Fibroblast of lung (primary cell): ENCODE measurements around the gene TARBP1. TPM values are rescaled to one million over a fixed set of nuclear protein-coding genes. Genes with fewer than 3 reads are reported as not detected.

Experiments
- DNase-seq, 2 donors: peaks; one replicate each; pipeline versions ENCODE4 v3.0.0 to v3.0.0-alpha.2; 2010; ENCODE audit warnings: low read depth in 2 of 2
- H2AFZ ChIP-seq: 2 replicates; pipeline ENCODE4 v1.5.1; 2012; ENCODE audit warnings: low read length, control low read depth, inconsistent platforms
- H3K27ac ChIP-seq: 2 replicates; pipeline ENCODE4 v1.5.1; 2011; ENCODE audit warnings: low read length, control low read depth; ENCODE audit not compliant: insufficient read depth
- H3K27me3 ChIP-seq: 2 replicates; pipeline ENCODE4 v1.5.1; 2011; ENCODE audit warnings: mild to moderate bottlenecking, low read length; ENCODE audit not compliant: control insufficient read depth, insufficient read depth
- H3K36me3 ChIP-seq: 2 replicates; pipeline ENCODE4 v1.5.1; 2011; ENCODE audit warnings: low read length; ENCODE audit not compliant: control insufficient read depth, insufficient read depth
- H3K4me1 ChIP-seq: 2 replicates; pipeline ENCODE4 v1.5.1; 2011; ENCODE audit warnings: low read length; ENCODE audit not compliant: control insufficient read depth, insufficient read depth; ENCODE audit errors: extremely low read depth
- H3K4me2 ChIP-seq: 2 replicates; pipeline ENCODE4 v1.5.1; 2011; ENCODE audit warnings: low read length, control low read depth; ENCODE audit not compliant: insufficient read depth; ENCODE audit errors: extremely low read depth
- H3K4me3 ChIP-seq, 4 experiments: fragments of 200-600 bp in 1 of 4; sonication (generic) in 1 of 4; replicated peaks in 1 of 4; 2 replicates each; pipeline ENCODE4 v1.5.1; 2011 to 2016; ENCODE audit warnings: low read length in 4 of 4, low read depth in 3 of 4, mild to moderate bottlenecking in 3 of 4, control low read depth in 2 of 4, inconsistent platforms in 1 of 4, mixed read lengths in 1 of 4; ENCODE audit not compliant: insufficient read depth in 1 of 4; ENCODE audit errors: control extremely low read depth in 1 of 4
- H3K79me2 ChIP-seq: 2 replicates; pipeline ENCODE4 v1.5.1; 2012; ENCODE audit warnings: mild to moderate bottlenecking, low read length, inconsistent platforms; ENCODE audit not compliant: control insufficient read depth, insufficient read depth
- H3K9ac ChIP-seq: 2 replicates; pipeline ENCODE4 v1.5.1; 2011; ENCODE audit warnings: mild to moderate bottlenecking, low read length, control low read depth; ENCODE audit not compliant: insufficient read depth
- H3K9me3 ChIP-seq: 2 replicates; pipeline ENCODE4 v1.5.1; 2012; ENCODE audit warnings: low read depth, low read length; ENCODE audit not compliant: control insufficient read depth, insufficient read depth
- H4K20me1 ChIP-seq: 2 replicates; pipeline ENCODE4 v1.5.1; 2011; ENCODE audit warnings: low read length; ENCODE audit not compliant: control insufficient read depth, insufficient read depth; ENCODE audit errors: extremely low read depth
- CTCF ChIP-seq, 2 donors: IDR thresholded peaks in 1 of 2; conservative IDR thresholded peaks in 1 of 2; 1 replicate in 1 of 2; 2 replicates in 1 of 2; pipeline ENCODE4 v1.5.1; 2011 to 2012; ENCODE audit warnings: low read length in 2 of 2, control low read depth in 1 of 2, inconsistent platforms in 1 of 2, low read depth in 1 of 2, mild to moderate bottlenecking in 1 of 2
- EZH2 ChIP-seq: IDR thresholded peaks from 2 replicates; pipeline ENCODE4 v1.5.1; 2012; ENCODE audit warnings: low read length, control low read depth, mild to moderate bottlenecking; ENCODE audit errors: missing control alignments
- polyA plus RNA-seq, 2 donors: library from polyadenylated mRNA; depleted of rRNA in 1 of 2; stranded (reverse) in 1 of 2; unstranded in 1 of 2; fragments of >200 nt; gene quantifications; 2 replicates each; pipeline ENCODE4 v1.2.1, GENCODE V29; 2011 to 2012; ENCODE audit warnings: missing spikeins in 1 of 2
- total RNA-seq: library from RNA; depleted of rRNA; stranded (reverse); fragments of >200 nt; gene quantifications from 2 replicates; pipeline ENCODE4 v1.2.1, GENCODE V29; 2014

TARBP1 gene
- total and polyA plus RNA-seq, 2 donors (not counting 1 experiment from before 2014, with no cell fraction given): 11.6 to 20.6 TPM

DNA sequence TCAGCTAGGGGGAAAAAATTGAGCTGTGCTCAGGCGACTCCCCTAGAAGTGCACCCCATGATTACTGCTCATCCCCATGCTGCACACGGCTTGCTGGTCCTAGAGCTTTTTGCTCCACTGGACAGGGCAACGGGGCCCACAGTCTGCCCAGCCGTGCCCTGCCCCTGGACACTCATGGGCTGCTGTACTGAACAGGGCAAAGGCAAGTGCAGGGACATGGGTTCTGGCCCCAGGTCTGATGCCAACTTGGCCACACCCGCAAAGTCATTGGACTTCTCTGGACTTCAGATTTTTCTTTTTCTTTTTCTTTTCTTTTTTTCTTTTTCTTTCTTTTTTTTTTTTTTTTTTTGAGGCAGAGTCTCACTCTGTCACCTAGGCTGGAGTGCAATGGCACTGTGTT lies 42.9 kb upstream of the TARBP1 start:
- H3K27me3 ChIP-seq: no peaks in the 10 kb centered on the region
- no peak overlapping the region for H3K4me2 ChIP-seq
- H3K27ac ChIP-seq: no peak overlapping the region
- H3K79me2 ChIP-seq: no peaks in the 10 kb centered on the region
- TF ChIP-seq EZH2 (no peak), CTCF (conservative IDR thresholded peaks at IDR 0.05 in 1 of 2, IDR thresholded peaks at IDR 0.05 in 1 of 2; ENCODE audit: low read depth in 1 of 2, low read length in 2 of 2) (no peak)
- H3K36me3 ChIP-seq: no peaks in the 10 kb centered on the region
- peaks cover 6% of the 10 kb centered on the region for H3K4me1 ChIP-seq
- H4K20me1 ChIP-seq: no peaks in the 10 kb centered on the region
- no peak overlapping the region for H2AFZ ChIP-seq
- no peak overlapping the region for H3K9ac ChIP-seq
- H3K9me3 ChIP-seq: no peaks in the 10 kb centered on the region
- no peak overlapping the region for H3K4me3 ChIP-seq
- no peak for DNase-seq

GRCh38 chr1:234520908-234521817 lies 42.2 kb upstream of the TARBP1 start:
- H3K4me3 ChIP-seq: no peak overlapping the region
- no peaks in the 10 kb centered on the region for H3K9me3 ChIP-seq
- no peak overlapping the region for H3K9ac ChIP-seq
- H3K4me2 ChIP-seq: no peak overlapping the region
- no peaks in the 10 kb centered on the region for H3K27me3 ChIP-seq
- TF ChIP-seq EZH2 (no peak), CTCF (conservative IDR thresholded peaks at IDR 0.05 in 1 of 2, IDR thresholded peaks at IDR 0.05 in 1 of 2; ENCODE audit: low read depth in 1 of 2, low read length in 2 of 2) (no peak)
- no peaks in the 10 kb centered on the region for H3K79me2 ChIP-seq
- H2AFZ ChIP-seq: no peak overlapping the region
- H3K27ac ChIP-seq: no peak overlapping the region
- no peaks in the 10 kb centered on the region for H3K36me3 ChIP-seq
- H3K4me1 ChIP-seq: peaks cover 6% of the 10 kb centered on the region
- DNase-seq: no peak
- H4K20me1 ChIP-seq: no peaks in the 10 kb centered on the region

DNA sequence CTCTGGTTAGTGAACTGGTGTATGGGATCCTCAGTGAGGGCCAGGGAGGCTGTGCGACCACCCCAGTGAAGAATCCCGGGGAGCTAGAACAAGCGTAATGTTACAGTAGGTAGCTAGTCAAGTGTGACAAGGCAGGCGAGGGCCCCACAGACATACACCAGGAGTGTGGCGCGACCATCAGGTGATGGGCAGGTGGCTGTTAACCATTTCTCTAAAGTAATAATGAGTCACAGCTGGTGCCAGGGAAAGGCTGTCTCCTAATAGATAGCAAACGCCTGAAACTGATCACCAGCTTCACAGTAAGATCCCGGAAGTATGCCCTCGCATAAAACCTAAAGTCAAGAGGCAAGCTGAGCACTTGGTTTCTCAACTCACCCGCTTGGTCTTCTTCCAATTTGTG lies 40.5 kb upstream of the TARBP1 start:
- H3K36me3 ChIP-seq: no peaks in the 10 kb centered on the region
- H3K4me1 ChIP-seq: peaks cover 16% of the 10 kb centered on the region
- TF ChIP-seq CTCF (conservative IDR thresholded peaks at IDR 0.05 in 1 of 2, IDR thresholded peaks at IDR 0.05 in 1 of 2; ENCODE audit: low read depth in 1 of 2, low read length in 2 of 2) (no peak), EZH2 (no peak)
- no peak overlapping the region for H2AFZ ChIP-seq
- H4K20me1 ChIP-seq: no peaks in the 10 kb centered on the region
- no peak overlapping the region for H3K4me2 ChIP-seq
- no peaks in the 10 kb centered on the region for H3K27me3 ChIP-seq
- no peak overlapping the region for H3K4me3 ChIP-seq
- DNase-seq: no peak
- H3K9ac ChIP-seq: no peak overlapping the region
- no peak overlapping the region for H3K27ac ChIP-seq
- no peaks in the 10 kb centered on the region for H3K9me3 ChIP-seq
- H3K79me2 ChIP-seq: no peaks in the 10 kb centered on the region
